NT2/D1 (cell line): ENCODE measurements around the gene PGC.

Experiments
- SUZ12 ChIP-seq: IDR thresholded peaks from 2 replicates; pipeline ENCODE4 v1.6.1; 2011; ENCODE audit not compliant: insufficient read length, insufficient read depth; ENCODE audit errors: extremely low read depth
- YY1 ChIP-seq: IDR thresholded peaks from 2 replicates; pipeline ENCODE4 v1.6.1; 2011; ENCODE audit not compliant: insufficient read length, insufficient read depth

DNA sequence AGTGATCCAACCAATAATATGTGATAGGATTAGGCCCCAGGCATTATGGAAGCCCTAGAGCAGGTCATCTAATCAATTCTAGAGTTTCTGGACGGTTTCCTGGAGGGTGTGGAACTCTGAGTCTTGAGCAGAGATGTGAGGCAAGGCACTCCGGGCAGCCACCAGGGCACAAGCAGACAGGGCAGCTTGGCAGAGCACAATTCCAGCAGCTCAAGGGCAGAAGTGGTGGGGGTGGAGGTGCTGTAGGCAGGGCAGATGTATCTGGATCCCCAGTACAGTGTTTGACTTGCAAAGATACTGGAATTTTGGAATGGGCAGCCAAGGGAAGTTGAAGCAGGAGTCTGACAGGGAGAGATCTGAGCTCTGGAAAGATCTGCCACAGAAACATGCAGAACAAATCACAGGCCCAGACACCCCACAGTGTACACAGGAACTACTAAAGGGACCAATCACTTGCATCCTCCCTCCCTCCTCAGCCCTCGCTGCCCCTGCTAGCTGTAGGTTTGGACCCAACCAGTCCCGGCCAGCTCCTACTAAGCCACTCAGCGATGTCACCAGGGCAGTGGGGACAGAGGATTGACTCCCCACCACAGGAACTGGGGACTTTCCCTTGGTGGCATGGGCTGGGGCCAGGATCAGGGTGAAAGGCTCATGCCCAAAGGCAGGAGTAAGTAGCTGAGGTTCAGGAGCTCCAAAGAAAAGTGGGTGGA is 58.8 kb downstream of the PGC start:
- TF ChIP-seq YY1: no peak
- no peak for TF ChIP-seq SUZ12
